ENCODE results near the gene KLF18.

- TF ChIP-seq POLR2A (IDR thresholded peaks at IDR 0.05) (no peak), CTCF (IDR thresholded peaks at IDR 0.05 in 8 of 11, conservative IDR thresholded peaks at IDR 0.05 in 3 of 11) (no peak)
Observed at GRCh38 chr1:44112486-44112885, 28.9 kb downstream of the KLF18 start.
